NCI-H526 treated with DMSO at 0.1 percent for 48 hours (cell line): ENCODE results near the gene NTM.
A peak's percentile ranks its signal among the peaks of the same experiment; 100 is the strongest.

Experiments
- DNase-seq: peaks from one replicate; lab custom pipeline; 2025; lab: John Stamatoyannopoulos, UW

NTM gene

DNA sequence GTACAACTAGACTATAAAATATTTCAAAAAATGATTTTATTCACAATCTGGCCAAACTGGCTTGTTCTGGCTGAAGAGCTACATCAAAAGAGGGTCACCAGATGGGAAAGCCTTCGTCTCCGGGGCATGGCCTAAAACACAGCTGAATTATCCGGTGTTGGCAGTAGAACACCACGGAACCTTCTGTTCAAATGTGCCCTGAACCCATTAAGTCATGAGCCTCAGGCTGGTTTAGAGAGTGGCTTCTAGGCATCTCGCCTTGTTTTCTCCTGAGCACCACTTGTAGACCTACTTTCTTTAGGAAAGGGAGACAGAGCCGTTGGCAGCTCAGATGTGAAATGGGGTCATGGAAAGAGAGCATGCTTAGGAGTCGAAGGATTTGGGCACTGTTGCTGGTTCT is 890.2 kb downstream of the NTM start:
- DNase-seq, result no peak

DNA sequence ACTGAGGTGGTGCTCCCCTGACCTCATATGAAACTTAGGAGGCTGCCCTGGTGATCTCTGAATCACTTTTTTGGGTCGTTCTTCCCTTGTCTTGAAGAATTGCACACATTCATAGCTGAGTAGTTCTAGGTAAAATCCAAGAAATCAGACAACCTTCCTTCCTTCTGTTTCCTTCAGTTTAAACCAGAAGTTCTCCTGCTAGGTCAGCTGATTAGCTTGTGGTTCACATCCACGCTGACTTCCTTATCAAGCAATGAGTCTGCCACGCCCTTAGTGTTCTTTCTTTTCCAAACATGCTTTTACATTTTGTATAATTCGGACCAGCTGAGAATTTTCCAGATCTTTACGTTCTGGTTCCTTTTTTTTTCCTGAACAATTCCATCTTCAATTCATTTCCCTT is 892.8 kb downstream of the NTM start:
- no peak for DNase-seq

DNA sequence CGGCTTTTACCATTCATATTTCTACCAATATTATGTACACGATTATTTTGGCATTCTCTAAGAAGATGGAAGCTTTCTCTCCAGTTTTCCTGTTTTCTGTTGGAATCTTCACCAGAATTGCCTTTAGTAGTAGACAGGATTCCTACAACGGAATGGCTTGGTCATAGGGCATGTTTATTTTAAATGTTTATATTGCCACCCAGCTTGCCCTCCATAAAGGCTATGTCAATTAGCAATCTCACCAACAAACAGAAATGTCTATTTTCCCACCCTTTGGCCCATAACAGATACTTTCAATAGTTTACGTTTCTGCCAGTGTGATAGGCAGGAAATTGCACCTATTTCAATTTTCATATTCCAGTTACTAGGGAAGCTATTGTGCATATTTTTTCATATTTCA is 893.5 kb downstream of the NTM start:
- no peak for DNase-seq

DNA sequence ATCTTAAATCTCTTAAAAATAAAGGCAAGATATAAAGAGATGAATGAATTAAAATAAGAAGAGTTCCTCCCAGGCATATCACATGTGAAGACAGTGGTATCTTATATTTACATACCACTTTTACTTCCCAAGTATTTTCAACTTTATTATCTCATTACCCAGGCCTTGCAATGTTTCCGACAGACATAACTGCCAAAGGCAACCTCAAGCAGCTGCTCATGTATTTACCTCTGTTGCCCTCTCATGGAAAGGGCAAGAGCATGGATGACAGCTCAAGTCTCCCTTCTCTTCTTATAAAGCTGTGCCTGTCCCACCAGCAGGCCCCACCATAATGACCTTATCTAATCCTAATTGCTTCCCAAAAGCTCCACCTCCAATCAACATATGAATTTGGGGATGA is 894.2 kb downstream of the NTM start:
- no peak for DNase-seq

DNA sequence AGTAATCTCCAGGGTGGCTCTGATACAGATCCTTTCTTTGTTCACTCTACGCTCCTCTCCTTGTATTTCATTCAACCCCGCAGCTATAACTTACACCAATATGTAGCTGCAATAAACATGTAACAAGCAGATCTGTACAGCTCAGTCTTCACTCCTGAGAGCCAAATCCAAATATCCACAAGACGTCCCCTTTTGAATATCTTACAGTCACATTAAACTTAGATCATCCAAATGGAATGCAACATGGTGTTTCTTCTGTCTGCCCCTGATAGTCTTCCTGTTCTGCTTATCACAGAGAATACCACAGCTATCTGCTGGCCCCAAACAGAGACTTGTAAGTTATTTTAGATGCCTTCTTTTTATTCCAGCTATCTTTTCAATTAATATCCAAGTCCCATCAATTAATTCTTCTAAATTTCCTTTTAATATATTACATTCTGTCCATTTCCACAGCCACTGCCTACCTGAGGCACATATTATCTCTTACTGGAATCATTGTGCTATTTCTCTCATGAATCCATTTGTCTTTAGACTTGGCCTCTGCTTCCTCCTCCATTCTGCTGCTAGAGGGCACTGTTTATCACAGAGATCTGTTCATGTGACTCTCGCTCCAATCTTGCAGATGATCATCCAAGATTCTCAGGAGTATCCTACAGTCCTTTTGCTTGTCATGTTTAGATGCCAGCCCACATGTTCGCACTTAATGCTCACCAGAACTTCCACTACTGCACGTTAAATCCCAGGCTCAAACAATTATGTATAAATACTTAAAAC is 908.6 kb downstream of the NTM start:
- peak; percentile 68 for DNase-seq

DNA sequence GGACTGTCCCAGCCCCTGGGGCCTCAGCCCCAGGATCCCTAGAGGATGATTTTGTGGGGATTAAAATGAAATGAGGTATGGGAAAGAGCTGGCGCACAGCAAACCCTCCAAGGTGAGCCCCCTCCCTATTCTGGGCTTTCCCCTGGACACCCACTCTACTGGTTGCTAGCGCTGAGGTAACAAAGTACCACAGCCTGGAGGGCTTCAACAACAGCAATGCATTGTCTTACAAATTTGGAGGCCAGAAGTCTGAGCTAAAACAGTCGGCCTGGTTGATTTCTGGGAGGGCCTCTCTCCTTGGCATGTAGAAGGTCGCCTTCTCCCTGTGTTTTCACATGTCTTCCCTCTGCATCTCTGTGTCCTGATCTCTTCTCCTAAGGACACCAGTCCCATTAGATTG is 913.6 kb downstream of the NTM start:
- DNase-seq, result no peak

DNA sequence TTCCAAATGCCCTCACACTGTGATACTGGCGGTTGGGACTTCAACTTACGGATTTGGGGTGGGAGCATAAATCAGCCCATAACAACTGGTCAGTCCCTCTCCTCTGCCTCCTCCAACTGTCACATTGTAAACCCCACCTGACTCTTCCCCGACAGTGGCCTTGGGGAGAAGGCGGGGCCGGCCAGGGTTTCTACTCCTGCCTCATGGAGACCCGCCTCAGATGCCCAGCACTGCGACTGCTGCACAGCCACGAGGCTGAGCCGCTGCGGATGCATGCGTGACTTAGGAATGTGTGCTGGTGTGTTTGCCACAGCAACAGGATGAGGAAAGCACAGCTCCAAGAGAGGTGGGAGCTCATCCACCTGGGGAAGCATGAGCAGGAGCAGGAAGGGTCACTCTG is 914.2 kb downstream of the NTM start:
- no peak for DNase-seq

DNA sequence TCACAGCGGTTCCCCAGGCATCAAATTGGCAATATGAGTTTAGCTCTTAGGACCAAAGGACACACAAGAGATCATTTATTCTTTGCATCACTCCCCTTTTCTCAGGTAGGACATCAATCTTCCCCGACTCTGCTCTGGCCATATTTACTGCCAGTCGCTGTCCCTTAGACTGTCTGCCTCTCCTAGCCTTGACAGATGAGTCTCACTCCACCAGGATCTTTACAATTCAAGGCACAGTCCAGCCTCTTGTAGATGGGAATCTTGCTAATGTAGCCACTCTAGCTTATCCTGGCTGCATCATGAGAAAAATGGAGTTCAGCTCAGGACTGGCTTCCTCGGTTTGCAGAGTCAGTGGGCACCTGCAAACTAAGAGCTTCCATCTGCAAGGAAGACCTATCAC is 915.2 kb downstream of the NTM start:
- no peak for DNase-seq

DNA sequence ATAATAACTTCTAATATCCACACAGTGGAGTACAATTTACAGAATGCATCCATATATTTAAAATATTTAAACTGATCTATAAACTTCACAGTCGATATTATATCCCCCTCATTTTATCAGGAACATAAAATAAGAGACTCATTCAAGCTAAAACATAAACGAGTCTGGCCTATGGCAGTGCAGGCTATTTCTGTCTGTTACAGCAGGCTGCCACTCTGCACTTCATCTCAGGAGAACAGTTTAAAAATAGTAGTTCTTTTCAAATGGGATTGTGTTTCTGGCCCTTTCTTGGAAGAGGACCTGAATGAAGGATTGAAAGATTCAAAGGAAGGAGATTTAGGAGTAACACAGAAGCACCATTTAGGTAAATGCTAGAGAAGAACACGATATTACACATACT is 915.7 kb downstream of the NTM start:
- DNase-seq, result no peak

DNA sequence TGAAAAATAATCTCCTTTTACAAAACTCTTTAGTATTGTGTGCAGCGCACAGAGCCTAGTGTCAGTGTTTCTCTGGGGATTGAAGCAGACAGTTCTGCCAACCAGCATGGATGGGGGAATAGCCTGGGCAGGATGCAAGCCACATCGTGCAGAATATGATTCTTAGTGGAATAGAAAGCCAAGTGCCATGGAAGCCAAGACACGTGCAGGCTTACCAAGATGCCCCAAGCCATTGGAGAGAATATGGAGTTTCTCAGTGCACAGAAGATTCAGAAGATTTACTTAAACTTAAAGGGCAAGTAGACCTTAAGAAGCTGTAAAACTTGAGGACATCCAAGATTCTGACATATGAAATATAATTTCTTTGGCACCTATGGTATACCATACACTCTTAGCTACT is 917.6 kb downstream of the NTM start:
- no peak for DNase-seq

DNA sequence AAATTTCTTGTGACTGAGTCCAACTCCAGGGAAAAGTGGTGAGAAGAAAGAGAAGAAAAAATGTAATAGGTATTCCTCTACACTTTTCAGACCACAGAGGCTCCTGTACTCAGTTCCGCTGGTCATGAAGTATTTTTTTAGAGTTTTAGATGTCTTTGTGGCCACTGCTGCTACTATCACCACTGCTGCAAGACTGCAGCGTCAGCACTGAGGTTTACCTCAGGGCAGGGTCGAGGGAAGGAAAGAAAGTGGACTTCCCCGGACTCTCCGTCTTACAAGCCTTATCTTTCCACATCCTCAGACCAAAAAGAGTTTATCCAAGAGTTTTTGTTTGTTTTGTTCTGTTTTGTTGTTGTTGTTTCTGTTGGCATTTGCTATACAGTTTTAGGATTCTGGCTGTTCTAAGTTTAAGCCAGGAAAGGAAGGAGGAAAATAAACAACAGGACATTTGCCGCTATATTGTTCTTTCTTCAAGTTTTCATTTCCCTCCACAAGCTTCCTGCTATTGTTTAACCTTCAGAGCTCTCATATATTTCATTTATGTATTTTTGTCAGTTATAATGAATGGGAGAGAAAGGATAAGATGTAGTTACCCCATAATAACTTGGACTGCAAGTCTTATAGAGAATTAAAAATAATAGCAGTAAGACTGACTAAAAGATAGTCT is 919.3 kb downstream of the NTM start:
- no peak for DNase-seq

DNA sequence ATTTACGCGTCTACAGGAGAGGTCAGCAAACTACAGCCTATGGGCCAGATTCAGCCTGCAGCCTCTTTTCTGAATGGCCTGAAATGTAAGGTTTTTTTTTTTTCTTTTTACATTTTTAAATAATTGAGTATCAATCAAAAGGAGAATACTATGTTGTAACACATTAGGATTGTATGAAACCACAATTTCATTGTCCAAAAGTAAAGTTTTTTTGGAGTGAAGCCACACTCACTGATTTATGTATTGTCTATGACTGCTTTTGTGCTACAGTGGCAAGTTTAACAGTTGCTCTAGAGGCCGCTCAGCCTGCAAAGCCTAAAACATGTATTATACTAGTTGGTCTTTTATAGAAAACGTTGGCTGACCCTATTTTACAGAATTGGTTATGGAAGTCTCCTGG is 923.2 kb downstream of the NTM start:
- no peak for DNase-seq

DNA sequence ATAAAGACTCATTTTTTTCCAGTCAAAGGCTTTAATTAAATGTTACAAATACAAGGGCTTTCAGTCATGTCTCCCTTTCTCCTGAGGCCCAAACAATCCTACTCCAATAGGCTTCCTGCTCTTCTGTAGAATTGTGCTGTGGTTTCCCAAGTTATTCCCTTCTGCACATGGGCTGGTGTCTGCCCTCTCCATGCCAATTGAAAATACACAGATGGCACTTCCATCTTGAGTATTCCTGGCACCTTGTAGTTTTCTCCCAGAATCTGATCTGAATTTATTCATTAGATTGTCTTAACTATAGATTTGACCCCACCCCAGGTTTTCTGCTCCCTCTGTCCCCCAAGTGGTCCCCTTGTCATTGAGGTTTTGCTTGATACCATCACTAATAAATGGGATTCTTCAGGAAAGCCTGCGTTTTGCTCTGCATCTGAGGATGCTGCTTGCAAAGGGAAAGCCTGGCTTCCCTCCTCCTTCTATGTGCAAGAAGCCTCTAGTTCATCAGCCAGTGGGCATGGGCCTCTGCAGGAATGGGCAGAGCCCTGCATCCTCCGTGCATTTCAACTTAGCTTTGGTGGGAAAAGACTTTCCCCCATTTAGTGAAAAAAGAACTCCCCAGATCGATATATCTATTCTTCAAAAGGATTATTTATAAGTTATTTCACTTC is 926.7 kb downstream of the NTM start:
- DNase-seq, result no peak

DNA sequence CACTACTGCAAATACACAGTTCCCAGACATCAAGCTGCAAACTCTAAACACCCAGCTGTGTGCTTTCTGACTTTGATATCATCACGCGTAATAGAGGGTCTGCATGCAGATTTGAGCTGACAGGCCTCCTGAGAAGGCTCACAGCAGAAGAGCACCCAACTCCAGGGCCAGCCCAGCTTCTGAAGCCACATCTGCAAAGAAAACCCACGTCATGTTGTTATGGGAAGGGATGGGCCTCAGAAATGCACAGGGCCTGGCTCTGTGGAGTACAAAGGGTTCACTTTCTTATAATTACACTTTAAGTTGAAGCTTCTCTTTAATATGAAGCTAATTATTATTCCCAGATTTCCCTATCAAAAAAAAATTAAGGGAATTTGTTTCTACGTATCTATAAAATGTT is 927.9 kb downstream of the NTM start:
- DNase-seq, result no peak

DNA sequence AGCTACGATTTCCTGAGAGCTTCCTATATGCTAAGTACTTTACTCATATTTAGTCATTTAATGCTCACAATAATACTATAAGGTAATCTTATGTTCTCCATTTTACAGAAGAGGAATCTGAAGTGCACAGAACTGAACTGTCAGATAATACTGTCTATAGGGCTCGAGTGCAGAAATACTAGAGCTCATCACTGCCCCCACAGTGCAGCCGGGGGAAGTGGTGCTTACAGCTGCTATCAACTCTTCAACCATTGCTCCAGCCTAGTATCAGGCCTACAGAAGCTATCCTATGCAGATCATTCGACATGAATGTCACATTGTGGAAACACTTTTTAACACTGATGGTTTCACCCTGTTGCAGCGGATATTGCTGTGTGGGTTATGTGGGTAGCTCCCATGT is 929.9 kb downstream of the NTM start:
- DNase-seq, result no peak

DNA sequence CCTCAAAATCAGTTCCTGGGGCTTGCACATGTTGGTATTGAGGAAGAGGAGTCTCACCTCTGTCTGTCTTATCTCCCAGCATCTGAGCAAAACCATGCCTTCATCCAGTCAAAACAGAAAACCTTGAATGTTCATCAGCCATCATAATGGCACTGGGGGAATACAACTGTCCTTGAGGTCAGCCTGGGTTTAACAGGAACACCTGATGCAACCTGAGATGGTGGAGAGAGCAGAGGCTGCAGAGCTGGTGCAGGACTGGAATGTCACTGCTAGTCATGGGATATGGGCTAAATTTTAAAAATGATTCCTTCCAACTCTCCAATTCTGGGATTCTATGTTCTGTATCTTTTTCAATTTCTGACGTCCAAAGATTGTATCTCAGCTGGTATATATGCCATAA is 931.0 kb downstream of the NTM start:
- DNase-seq, result no peak

DNA sequence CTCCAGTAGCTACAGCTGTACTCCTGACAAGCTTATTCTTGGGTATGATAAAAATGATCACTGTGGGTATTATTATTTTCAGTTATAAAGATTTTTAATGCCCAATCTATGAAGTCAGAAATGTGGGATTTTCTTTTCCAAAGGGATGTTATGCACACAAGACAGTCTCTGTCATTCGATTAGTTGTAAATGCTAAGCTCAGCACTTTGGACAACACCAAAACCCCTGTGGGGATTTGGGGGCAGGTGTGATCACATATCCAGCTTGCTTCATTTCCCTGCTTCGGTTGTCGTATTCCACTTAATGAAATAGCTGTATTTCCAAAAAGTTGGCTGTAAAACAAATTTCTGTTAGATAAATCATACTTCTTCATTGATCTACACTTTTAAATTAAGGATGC is 931.5 kb downstream of the NTM start:
- no peak for DNase-seq

DNA sequence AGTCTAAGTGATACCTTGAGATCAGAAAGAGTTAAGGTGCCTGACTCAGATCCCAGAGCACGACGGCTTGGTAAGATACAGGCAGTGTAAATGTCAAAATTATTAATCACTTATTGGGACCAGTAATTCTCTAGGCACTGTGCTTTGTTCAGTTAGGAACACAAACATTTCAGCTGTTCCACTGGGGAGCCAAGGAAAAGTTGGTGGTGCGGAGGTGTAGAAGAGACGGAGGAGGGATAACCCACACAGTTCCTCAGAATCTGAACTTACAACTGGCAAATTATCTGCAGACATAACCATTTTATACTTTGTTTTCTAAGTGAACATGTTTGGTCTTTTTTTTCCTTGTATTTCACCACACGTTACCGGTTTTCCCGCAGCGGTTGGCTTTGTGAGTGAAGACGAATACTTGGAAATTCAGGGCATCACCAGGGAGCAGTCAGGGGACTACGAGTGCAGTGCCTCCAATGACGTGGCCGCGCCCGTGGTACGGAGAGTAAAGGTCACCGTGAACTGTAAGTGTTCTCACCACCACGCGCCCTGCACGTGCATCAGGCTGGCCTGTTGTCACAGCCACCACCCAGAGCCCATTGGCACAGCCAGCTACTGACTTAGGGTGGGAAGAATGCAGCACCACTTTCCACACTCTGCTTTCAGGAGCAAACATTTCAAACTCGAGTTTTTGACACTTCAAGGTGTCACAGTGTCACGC is 937.0 kb downstream of the NTM start:
- no peak for DNase-seq

DNA sequence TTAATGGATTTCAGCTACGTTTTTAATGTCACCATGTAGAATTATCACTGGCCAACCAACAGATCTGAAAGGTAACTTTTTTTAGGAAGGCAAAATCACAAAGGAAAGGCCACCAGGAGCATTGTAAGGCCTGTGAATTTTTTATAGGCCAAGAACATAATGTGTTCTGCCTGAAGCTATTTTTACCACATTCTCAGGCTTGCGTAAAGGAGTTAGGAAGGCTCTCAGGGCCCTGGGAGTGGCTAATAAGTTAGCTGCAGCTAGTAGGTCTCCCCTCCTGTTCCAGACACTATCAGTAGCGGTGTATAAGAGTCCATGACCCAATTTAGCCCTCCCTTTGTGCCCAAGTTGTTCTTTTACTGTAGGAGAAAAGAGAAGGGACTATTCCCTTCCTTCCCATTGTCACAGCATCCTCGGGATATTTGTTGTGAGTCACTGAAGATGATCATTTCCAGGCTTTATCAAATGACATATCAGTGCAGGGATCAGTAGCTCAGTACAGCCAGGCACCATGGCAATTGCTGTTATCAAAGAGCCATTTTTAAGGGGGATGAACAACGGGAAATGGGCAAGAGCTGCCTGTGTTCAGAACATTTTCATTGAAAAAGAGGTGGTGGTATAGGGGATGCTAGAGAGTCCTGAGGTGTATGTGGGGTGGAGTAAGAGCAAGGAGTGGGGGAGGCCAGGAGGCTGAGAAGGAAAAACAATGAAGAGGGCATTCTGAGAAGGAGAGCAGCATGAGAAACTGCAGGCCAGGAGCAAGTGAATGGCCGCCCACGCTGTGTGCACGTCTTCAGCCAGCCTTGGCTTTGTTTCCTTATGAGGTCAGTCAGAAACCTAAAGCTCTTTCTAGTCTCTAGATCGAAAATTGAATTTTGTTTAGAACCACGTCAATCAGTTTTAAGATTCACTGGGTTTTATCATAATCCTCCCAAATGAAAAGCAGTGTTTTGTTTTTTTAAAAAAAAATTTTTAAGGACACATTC is 940.3 kb downstream of the NTM start:
- no peak for DNase-seq

DNA sequence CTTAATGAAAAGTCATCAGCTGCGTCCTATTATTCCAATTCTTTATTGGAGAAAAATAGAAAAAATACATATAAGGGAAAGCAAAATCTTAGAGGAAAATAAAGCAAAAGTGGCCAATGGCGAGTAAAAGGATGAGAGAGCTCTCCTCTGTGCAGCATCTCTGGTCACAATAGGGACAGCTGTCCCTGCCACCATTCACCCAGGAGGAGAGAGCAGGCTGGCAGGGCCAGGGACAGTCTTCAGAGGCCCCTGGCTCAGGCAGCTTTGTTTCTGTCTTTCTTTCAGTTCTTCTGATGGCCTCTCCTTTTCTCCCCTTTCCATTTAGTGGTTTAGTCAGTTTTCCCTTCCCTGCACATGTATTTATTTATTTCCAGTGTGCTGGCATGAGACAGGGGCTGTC is 941.3 kb downstream of the NTM start:
- no peak for DNase-seq

DNA sequence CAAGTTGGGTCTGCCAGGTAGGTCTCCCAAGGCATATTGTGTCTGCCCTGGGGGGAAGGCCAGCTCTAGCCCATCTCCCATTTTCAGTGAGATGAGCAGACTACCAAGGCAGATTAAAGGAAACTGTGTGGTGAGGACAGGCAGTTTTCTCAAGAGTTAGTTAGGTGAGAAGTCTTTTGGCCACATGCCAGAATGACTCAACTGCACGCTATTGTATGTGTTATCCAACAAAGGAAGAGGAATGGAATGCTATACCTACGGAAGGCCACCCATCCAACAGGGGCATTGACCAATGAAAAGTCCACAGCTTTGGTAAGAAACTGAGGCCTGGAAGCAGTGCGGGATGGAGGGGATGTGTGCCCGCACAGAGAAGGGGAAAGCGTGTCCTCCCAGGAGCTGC is 941.7 kb downstream of the NTM start:
- DNase-seq, result no peak

DNA sequence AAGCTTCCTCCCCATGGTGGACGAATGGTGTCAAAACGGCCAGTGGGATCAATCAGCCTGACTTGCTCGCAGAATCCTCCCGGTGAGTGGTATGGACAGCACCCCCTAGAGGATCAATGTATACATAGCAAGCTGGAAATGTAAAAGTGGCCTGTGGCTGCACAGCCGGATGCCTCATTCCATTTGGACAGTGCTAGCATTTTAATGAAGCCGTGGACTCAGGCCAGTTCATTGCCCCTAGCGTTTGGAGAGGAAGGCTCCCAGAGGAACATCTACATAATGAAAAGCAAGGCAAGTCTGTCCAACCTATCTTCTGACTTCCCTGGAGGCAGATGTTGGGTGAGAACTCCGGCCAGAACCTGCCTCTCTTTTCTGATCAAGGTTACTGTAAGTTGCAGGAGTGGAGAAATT is 942.3 kb downstream of the NTM start:
- DNase-seq, result no peak
